GM04504 (cell line): Measurements from ENCODE around the gene REEP1.
"Not testable (repeated sequence)": the region's sequence is repeated elsewhere in the genome, so short reads cannot be mapped to it uniquely, and the experiment has no call there.

ENCODE experiments used
- DNase-seq: peaks from one replicate; pipeline ENCODE4 v3.0.0-alpha.2; 2012; ENCODE audit warnings: low read depth

REEP1 gene

GRCh38 chr2:86243950-86244733, 93.3 kb downstream of the REEP1 start:
- DNase-seq = no peak

DNA sequence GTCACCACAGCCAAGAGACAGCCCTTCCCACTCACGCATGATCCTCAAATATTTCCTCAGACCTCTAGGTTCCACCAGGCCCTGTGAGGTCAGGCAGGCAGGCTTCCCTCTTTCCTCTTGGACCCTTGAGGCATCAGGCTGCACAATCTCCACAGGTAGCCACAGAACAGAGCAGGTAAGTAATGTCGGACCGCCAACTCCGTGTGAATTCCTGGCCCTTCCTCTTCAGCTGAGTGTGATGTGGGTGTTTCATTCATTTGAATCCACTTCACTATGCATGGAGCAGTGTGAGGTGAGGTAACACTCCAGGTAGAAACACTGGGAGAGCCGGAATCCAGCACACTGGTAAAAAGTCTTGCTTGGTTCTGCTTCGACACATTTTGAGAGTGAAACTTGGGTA, 94.2 kb downstream of the REEP1 start:
- DNase-seq = no peak

DNA sequence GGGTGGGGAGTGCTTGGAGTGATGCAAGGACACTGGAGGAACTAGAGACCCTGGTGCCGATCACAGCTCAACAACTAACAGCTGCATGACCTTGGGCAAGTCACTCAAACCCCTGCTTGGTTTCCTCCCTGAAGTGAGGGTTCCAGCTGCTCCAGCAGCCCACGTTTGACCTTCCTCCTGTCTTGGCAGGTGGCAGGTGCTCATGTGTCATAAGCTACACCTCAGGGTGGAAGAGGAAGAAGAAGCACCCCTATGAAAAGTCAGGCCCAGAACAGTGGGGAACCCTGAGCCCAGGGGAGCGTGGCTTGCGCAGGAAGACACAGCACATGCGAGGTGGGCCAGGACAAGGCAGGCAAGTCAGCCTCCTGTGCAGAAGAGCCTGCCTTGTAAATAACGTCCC, 95.8 kb downstream of the REEP1 start:
- no peak for DNase-seq

- no peak for DNase-seq
These were observed 97.2 kb downstream of the REEP1 start for GRCh38 chr2:86240251-86240650.

DNA sequence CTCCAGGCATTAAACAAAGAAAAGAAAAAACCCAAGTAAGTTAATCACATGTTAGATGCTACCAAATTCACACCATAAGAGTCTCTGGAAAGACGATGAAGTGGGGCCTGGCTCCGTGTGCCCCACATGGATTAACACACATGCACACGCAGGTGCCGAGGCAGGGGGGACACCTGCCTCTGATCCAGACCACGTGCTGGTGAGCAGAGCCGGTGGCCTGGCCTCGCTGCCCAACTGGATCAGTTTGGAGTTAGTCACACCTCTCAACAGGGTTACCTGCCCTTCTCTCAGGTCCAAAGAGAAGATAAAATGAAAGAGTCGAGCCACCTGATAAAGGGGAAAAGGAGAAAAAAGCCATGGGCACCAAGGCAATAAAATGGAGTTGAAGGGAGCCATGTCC, 97.7 kb downstream of the REEP1 start:
- no peak for DNase-seq

GRCh38 chr2:86239326-86239725, 98.1 kb downstream of the REEP1 start:
- no peak for DNase-seq

- DNase-seq = no peak
These were observed 99.1 kb downstream of the REEP1 start for GRCh38 chr2:86238354-86238753.

GRCh38 chr2:86237172-86237571, 100.3 kb downstream of the REEP1 start:
- no peak for DNase-seq

GRCh38 chr2:86235196-86235980, 102.0 kb downstream of the REEP1 start:
- no peak for DNase-seq

- no peak for DNase-seq
These were observed 102.8 kb downstream of the REEP1 start for GRCh38 chr2:86234563-86235131.

GRCh38 chr2:86233436-86233835, 104.0 kb downstream of the REEP1 start:
- no peak for DNase-seq

- no peak for DNase-seq
These were observed 104.5 kb downstream of the REEP1 start for GRCh38 chr2:86232910-86233309.

- no peak for DNase-seq
These were observed 105.0 kb downstream of the REEP1 start for GRCh38 chr2:86232373-86232784.

- DNase-seq = no peak
These were observed 105.6 kb downstream of the REEP1 start for GRCh38 chr2:86231680-86232372.

DNA sequence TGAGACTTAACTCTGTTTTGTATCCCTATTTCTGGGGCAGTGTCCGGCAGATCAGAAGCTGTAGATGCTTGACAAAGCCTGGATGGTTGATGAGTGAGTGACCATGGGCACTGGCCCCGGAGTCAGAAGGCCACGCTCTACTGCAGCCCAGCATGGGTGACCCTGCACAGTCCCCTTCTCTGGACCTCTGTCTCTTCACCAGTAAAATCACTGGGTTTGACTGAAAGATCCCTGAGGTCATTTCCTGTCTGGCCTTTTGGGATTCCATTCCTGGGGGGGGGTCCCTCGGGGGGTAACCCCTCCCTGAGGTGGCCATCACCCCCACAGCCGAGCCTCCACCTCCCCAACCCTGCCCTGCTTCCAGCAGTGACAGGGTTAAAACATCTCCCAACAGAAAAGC, 106.5 kb downstream of the REEP1 start:
- no peak for DNase-seq

DNA sequence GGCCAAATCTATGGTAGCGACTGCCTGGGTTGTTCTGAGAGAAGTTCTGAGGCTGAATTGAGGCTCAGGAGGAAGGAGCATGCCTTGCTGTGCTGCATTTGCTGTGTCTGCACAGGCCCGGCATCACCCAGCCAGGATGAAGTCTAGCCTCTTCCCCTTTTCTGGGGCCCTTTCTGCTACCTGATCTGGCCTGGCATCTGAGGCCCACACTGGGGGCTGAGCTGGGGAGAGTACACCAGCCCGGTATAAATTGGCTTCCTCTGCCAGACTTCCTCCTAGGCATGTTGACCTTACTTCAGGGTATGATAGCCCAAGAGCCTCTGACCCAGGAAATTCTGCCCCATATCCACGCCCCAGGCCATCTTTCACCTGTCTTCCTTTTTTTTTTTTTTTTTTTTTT, 108.2 kb downstream of the REEP1 start:
- no peak for DNase-seq

- not testable (repeated sequence) for DNase-seq
These were observed 108.9 kb downstream of the REEP1 start for GRCh38 chr2:86228574-86228973.

DNA sequence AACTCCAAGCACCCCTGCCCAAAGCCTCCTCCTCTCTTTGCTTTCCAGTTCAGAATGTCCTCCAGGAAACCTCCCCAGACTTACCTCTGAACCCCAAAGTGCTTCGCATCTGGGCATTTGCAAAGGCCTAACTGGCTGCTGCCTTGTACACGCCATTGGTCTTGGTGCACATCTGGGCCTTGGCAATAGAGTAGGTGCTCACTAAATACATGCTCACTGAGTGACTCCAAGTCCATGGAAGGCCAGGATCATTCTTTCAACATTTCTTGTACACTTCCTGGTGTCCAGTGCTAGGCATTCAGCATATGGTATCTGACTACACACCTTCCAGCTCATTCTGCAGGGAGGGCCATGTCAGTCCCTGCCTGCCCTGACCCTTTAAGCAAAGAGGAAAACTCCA, 109.7 kb downstream of the REEP1 start:
- no peak for DNase-seq

DNA sequence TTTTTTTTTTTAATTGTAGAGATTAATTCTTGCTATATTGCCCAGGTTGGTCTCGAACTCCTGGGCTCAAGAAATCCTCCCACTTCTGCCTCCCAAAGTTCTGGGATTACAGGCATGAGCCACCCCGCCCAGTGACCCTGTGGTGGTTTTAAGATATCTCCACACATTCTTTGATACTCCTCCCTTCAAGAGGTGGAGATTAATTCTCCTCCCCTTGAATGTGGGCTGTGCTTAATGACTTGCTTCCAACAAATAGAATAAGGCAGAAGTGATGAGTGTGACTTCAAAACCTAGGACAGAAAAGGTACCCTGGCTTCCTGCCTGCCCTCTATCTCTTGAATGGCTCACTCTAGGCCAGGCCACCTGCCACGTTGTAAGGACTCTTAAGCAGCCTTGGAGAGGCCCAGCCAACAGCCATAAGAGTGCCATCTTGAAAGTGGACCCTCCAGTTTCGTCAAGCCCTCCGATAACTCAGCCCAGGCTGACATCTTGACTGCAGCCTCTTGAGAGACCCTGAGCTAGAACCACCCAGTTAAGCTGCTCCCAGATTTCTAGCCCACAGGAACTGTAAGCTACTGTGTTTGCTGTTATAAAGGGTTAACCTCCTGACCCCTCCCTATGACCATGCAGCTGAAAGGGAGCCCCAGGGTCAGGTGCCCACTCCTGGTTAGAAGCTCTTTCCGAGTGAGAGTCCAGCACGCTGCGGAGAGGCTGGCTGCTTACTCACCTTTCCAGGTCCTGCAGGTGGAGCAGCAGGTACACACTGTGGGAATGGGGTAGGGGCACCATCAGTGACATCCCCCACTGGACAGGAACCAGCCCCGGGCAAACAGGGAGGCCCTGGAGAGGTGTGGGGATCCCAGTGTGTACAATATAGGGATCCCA, 110.5 kb downstream of the REEP1 start:
- DNase-seq = no peak

- DNase-seq = no peak
These were observed 111.4 kb downstream of the REEP1 start for GRCh38 chr2:86226070-86226469.

- DNase-seq = no peak
These were observed 111.8 kb downstream of the REEP1 start for GRCh38 chr2:86225581-86225980.
